BE2C (cell line): ENCODE measurements around the gene KCNMA1.

Source experiments
- DNase-seq: peaks from one replicate; pipeline ENCODE4 v3.0.0-alpha.2; 2020
- H3K27me3 ChIP-seq: fragments of 250-450 bp; sonication (Bioruptor Pico); 2 replicates; pipeline ENCODE4 v1.5.1; 2020; ENCODE audit warnings: mild to moderate bottlenecking
- H3K36me3 ChIP-seq: fragments of 250-450 bp; sonication (Bioruptor Pico); 2 replicates; pipeline ENCODE4 v1.5.1; 2020; ENCODE audit warnings: mild to moderate bottlenecking
- H3K4me1 ChIP-seq: fragments of 250-450 bp; sonication (Bioruptor Pico); 2 replicates; pipeline ENCODE4 v1.5.1; 2020
- H3K4me3 ChIP-seq: 2 replicates; pipeline ENCODE4 v1.5.1; 2011; ENCODE audit warnings: low read depth, low read length
- H3K9me3 ChIP-seq: fragments of 250-450 bp; sonication (Bioruptor Pico); 2 replicates; pipeline ENCODE4 v1.5.1; 2020
- CTCF ChIP-seq: IDR thresholded peaks from 2 replicates; pipeline ENCODE4 v1.5.1; 2012; ENCODE audit warnings: mild to moderate bottlenecking, low read depth, low read length

KCNMA1 gene

GRCh38 chr10:77253556-77254064 lies 384.0 kb downstream of the KCNMA1 start:
- Histone ChIP-seq H3K36me3 (no peaks in the 10 kb centered on the region), H3K4me3 (no peak overlapping the region), H3K4me1 (peaks cover 9% of the 10 kb centered on the region), H3K9me3 (no peaks in the 10 kb centered on the region; the same call in 1 of the 2 replicates), H3K27me3 (no peaks in the 10 kb centered on the region)
- TF ChIP-seq CTCF: no peak
- no peak for DNase-seq

- Histone ChIP-seq H3K4me1 (peaks cover 9% of the 10 kb centered on the region), H3K36me3 (no peaks in the 10 kb centered on the region), H3K27me3 (no peaks in the 10 kb centered on the region), H3K4me3 (no peak overlapping the region), H3K9me3 (no peaks in the 10 kb centered on the region; the same call in 1 of the 2 replicates)
- DNase-seq: no peak
- no peak for TF ChIP-seq CTCF
Observed at GRCh38 chr10:77253147-77253545, 384.5 kb downstream of the KCNMA1 start.

- H3K4me1 ChIP-seq: peaks cover 10% of the 10 kb centered on the region
- H3K27me3 ChIP-seq: no peaks in the 10 kb centered on the region
- H3K36me3 ChIP-seq: no peaks in the 10 kb centered on the region
- TF ChIP-seq CTCF: no peak
- no peak overlapping the region for H3K4me3 ChIP-seq
- no peak for DNase-seq
- H3K9me3 ChIP-seq: no peaks in the 10 kb centered on the region
Observed at GRCh38 chr10:77252380-77253146, 385.0 kb downstream of the KCNMA1 start.

GRCh38 chr10:77251297-77252013 lies 386.2 kb downstream of the KCNMA1 start:
- no peaks in the 10 kb centered on the region for H3K27me3 ChIP-seq
- no peaks in the 10 kb centered on the region for H3K9me3 ChIP-seq
- no peak overlapping the region for H3K4me3 ChIP-seq
- TF ChIP-seq CTCF: peak; percentile 87
- no peaks in the 10 kb centered on the region for H3K36me3 ChIP-seq
- peak; percentile 52 for DNase-seq
- H3K4me1 ChIP-seq: peaks cover 17% of the 10 kb centered on the region

- H3K27me3 ChIP-seq: no peaks in the 10 kb centered on the region
- peaks cover 17% of the 10 kb centered on the region for H3K4me1 ChIP-seq
- no peak overlapping the region for H3K4me3 ChIP-seq
- no peaks in the 10 kb centered on the region for H3K36me3 ChIP-seq
- no peak for DNase-seq
- H3K9me3 ChIP-seq: no peaks in the 10 kb centered on the region
- TF ChIP-seq CTCF: no peak
Observed at GRCh38 chr10:77249901-77250459, 387.6 kb downstream of the KCNMA1 start.
